HL-60 (cell line): ENCODE results near the gene CERT1.

Source experiments
- DNase-seq, 2 experiments: peaks; one replicate each; pipeline ENCODE4 v3.0.0-alpha.2; 2010 to 2020; ENCODE audit warnings: low read depth in 1 of 2, low spot score in 1 of 2
- H3K27ac ChIP-seq: fragments of 250-450 bp; sonication (Bioruptor Pico); replicated peaks from 2 replicates; pipeline ENCODE4 v1.5.1; 2020; ENCODE audit warnings: mild to moderate bottlenecking, moderate library complexity
- H3K27me3 ChIP-seq: fragments of 250-450 bp; sonication (Bioruptor Pico); 2 replicates; pipeline ENCODE4 v1.5.1; 2021; ENCODE audit warnings: mild to moderate bottlenecking, moderate library complexity; ENCODE audit not compliant: insufficient read depth, poor library complexity, severe bottlenecking
- H3K4me3 ChIP-seq: replicated peaks from 2 replicates; pipeline ENCODE4 v1.5.1; 2011; ENCODE audit warnings: mild to moderate bottlenecking, control low read depth, low read length; ENCODE audit not compliant: insufficient read depth
- GABPA ChIP-seq: IDR thresholded peaks from 2 replicates; pipeline ENCODE4 v1.6.1; 2012; ENCODE audit warnings: low read depth
- POLR2AphosphoS5 ChIP-seq: IDR thresholded peaks from 2 replicates; pipeline ENCODE4 v1.6.1; 2012; ENCODE audit warnings: low read depth
- SPI1 ChIP-seq: IDR thresholded peaks from 2 replicates; pipeline ENCODE4 v1.6.1; 2012; ENCODE audit warnings: low read depth, mild to moderate bottlenecking, borderline replicate concordance
- TF ChIP-seq, protein P1 (sequence below): IDR thresholded peaks from 2 replicates; pipeline ENCODE4 v1.6.1; 2012; ENCODE audit warnings: low read depth; ENCODE audit not compliant: insufficient replicate concordance
- TF ChIP-seq, protein P2 (sequence below): IDR thresholded peaks from one replicate; pipeline ENCODE4 v1.5.1; 2011; ENCODE audit warnings: low read length, control low read depth, inconsistent platforms; ENCODE audit not compliant: insufficient read depth

CERT1 gene

DNA sequence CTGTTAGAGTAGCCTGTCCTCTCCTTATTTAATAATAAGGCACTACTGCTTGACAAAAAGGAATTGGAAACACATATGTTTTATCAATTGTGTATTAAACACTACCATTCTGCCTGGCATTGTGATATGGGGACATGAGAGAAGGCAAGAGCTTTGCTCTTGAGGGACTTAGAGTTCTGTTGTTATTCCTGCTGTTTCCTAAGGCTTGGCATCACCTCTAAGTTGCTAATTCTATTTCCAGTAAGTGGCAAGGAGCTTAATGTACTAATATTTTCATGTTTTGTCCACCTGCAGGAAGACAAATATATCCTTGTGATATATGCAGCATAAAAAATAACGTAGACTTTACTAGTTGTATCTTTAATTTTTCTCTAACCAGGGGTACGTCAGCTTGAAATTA is 161.8 kb downstream of the CERT1 start:
- no peak for DNase-seq
- Histone ChIP-seq H3K27me3 (no peaks in the 10 kb centered on the region), H3K27ac (no peak overlapping the region), H3K4me3 (no peak overlapping the region)
- TF ChIP-seq POLR2AphosphoS5 (no peak), SPI1 (no peak), GABPA (no peak)
- TF ChIP-seq, protein P1, sequence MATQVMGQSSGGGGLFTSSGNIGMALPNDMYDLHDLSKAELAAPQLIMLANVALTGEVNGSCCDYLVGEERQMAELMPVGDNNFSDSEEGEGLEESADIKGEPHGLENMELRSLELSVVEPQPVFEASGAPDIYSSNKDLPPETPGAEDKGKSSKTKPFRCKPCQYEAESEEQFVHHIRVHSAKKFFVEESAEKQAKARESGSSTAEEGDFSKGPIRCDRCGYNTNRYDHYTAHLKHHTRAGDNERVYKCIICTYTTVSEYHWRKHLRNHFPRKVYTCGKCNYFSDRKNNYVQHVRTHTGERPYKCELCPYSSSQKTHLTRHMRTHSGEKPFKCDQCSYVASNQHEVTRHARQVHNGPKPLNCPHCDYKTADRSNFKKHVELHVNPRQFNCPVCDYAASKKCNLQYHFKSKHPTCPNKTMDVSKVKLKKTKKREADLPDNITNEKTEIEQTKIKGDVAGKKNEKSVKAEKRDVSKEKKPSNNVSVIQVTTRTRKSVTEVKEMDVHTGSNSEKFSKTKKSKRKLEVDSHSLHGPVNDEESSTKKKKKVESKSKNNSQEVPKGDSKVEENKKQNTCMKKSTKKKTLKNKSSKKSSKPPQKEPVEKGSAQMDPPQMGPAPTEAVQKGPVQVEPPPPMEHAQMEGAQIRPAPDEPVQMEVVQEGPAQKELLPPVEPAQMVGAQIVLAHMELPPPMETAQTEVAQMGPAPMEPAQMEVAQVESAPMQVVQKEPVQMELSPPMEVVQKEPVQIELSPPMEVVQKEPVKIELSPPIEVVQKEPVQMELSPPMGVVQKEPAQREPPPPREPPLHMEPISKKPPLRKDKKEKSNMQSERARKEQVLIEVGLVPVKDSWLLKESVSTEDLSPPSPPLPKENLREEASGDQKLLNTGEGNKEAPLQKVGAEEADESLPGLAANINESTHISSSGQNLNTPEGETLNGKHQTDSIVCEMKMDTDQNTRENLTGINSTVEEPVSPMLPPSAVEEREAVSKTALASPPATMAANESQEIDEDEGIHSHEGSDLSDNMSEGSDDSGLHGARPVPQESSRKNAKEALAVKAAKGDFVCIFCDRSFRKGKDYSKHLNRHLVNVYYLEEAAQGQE: no peak
- TF ChIP-seq, protein P2, sequence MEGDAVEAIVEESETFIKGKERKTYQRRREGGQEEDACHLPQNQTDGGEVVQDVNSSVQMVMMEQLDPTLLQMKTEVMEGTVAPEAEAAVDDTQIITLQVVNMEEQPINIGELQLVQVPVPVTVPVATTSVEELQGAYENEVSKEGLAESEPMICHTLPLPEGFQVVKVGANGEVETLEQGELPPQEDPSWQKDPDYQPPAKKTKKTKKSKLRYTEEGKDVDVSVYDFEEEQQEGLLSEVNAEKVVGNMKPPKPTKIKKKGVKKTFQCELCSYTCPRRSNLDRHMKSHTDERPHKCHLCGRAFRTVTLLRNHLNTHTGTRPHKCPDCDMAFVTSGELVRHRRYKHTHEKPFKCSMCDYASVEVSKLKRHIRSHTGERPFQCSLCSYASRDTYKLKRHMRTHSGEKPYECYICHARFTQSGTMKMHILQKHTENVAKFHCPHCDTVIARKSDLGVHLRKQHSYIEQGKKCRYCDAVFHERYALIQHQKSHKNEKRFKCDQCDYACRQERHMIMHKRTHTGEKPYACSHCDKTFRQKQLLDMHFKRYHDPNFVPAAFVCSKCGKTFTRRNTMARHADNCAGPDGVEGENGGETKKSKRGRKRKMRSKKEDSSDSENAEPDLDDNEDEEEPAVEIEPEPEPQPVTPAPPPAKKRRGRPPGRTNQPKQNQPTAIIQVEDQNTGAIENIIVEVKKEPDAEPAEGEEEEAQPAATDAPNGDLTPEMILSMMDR: no peak

DNA sequence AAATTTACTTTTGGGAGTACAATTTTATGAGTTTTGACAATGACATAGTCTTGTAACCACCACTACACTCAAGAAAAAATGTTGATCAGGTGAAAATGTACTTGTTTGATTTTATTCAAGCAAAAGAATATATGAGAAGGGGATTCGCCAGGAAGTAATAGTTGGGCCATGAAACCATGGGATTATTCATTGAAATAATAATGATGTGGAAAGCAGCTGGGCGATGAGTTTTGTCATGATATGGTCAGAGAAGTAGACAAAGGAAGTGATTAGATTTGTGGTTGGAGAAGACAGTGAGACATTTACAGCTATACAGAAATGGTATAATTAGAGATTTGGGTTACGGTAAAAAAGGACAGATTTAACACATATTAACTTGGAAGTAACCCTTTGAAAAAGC is 163.2 kb downstream of the CERT1 start:
- no peak for TF ChIP-seq GABPA
- no peak for TF ChIP-seq SPI1
- TF ChIP-seq POLR2AphosphoS5: no peak
- TF ChIP-seq, protein P1: no peak
- TF ChIP-seq, protein P2: no peak
- no peaks in the 10 kb centered on the region for H3K27me3 ChIP-seq
- no peak for DNase-seq
- H3K27ac ChIP-seq: no peak overlapping the region
- H3K4me3 ChIP-seq: no peak overlapping the region

DNA sequence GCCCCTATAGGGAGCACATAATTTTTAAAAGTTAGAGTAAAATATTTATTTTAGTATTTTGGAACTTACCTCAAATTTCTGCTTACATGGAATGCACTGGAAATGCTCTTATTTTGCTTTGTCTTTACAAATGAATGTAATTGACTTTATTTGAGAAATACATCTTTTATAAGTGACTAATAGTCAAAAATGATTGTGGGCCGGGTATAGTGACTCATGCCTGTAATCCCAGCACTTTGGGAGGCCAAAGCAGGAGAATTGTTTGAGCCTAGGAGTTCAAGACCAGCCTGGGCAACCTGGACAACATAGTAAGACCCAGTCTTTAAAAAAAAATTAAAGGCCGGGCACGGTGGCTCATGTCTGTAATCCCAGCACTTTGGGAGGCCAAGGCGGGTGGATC is 168.6 kb downstream of the CERT1 start:
- no peak for DNase-seq
- Histone ChIP-seq H3K27me3 (no peaks in the 10 kb centered on the region), H3K27ac (no peak overlapping the region), H3K4me3 (no peak overlapping the region)
- TF ChIP-seq POLR2AphosphoS5 (no peak), GABPA (no peak), SPI1 (no peak)
- TF ChIP-seq, protein P2: no peak
- TF ChIP-seq, protein P1: no peak
